ENCODE data around the gene NEU4.

GRCh38 chr2:241852981-241853631 lies 44.1 kb downstream of the NEU4 start:
- no peak for TF ChIP-seq CTCF (conservative IDR thresholded peaks at IDR 0.05; ENCODE audit: low read length)
- no peak for TF ChIP-seq EZH2phosphoT487 (IDR thresholded peaks at IDR 0.05; ENCODE audit: borderline replicate concordance, low read depth, low read length)

Measured in OCI-LY7 (cell line).